H9 (cell line): ENCODE measurements around the gene RERG. TPM values are rescaled to one million over a fixed set of nuclear protein-coding genes. Genes with fewer than 3 reads are reported as not detected.

Experiments used
- DNase-seq: peaks from one replicate; pipeline ENCODE4 v3.0.0-alpha.2; 2017
- H2AFZ ChIP-seq: one replicate; pipeline ENCODE4 v1.6.1; 2013; ENCODE audit warnings: mild to moderate bottlenecking, low read length, control low read depth, moderate library complexity
- H2AK5ac ChIP-seq: 2 replicates; pipeline ENCODE4 v1.6.1; 2013; ENCODE audit warnings: low read length, control low read depth, mixed read lengths; ENCODE audit not compliant: insufficient read length
- H2BK120ac ChIP-seq: one replicate; pipeline ENCODE4 v1.6.1; 2013; ENCODE audit warnings: low read depth, mild to moderate bottlenecking, low read length, control low read depth, inconsistent platforms; ENCODE audit not compliant: poor library complexity, severe bottlenecking
- H2BK12ac ChIP-seq: 2 replicates; pipeline ENCODE4 v1.6.1; 2013; ENCODE audit warnings: low read length, control low read depth, mixed read lengths, low read depth; ENCODE audit not compliant: insufficient read length
- H2BK15ac ChIP-seq: 2 replicates; pipeline ENCODE4 v1.6.1; 2013; ENCODE audit warnings: low read depth, low read length, control low read depth
- H2BK20ac ChIP-seq: one replicate; pipeline ENCODE4 v1.6.1; 2013; ENCODE audit warnings: low read depth, mild to moderate bottlenecking, low read length, control low read depth, inconsistent platforms; ENCODE audit not compliant: poor library complexity, severe bottlenecking
- H2BK5ac ChIP-seq: 2 replicates; pipeline ENCODE4 v1.6.1; 2013; ENCODE audit warnings: low read length, control low read depth, mixed read lengths; ENCODE audit not compliant: insufficient read length
- H3K14ac ChIP-seq: 2 replicates; pipeline ENCODE4 v1.6.1; 2013; ENCODE audit warnings: low read length, control low read depth; ENCODE audit not compliant: insufficient read depth
- H3K18ac ChIP-seq: 2 replicates; pipeline ENCODE4 v1.6.1; 2013; ENCODE audit warnings: low read depth, mild to moderate bottlenecking, mixed read lengths, low read length, control low read depth; ENCODE audit not compliant: insufficient read length
- H3K23ac ChIP-seq: 2 replicates; pipeline ENCODE4 v1.6.1; 2013; ENCODE audit warnings: low read length, control low read depth, mixed read lengths, low read depth; ENCODE audit not compliant: insufficient read length
- H3K23me2 ChIP-seq: 2 replicates; pipeline ENCODE4 v1.6.1; 2013; ENCODE audit warnings: low read depth, mild to moderate bottlenecking, mixed read lengths, low read length, control low read depth; ENCODE audit not compliant: insufficient read length, poor library complexity, severe bottlenecking
- H3K27ac ChIP-seq: 2 replicates; pipeline ENCODE4 v1.5.1; 2013; ENCODE audit warnings: low read length, control low read depth, mixed read lengths, low read depth; ENCODE audit not compliant: insufficient read length
- H3K27me3 ChIP-seq: 2 replicates; pipeline ENCODE4 v1.6.1; 2013; ENCODE audit warnings: low read length, control low read depth, inconsistent platforms; ENCODE audit not compliant: insufficient read depth
- H3K4ac ChIP-seq: 2 replicates; pipeline ENCODE4 v1.6.1; 2013; ENCODE audit warnings: low read depth, mild to moderate bottlenecking, control low read depth, inconsistent platforms, low read length, moderate library complexity
- H3K4me1 ChIP-seq: 2 replicates; pipeline ENCODE4 v1.6.1; 2013; ENCODE audit warnings: low read length, control low read depth, inconsistent platforms; ENCODE audit not compliant: insufficient read depth
- H3K4me2 ChIP-seq: 2 replicates; pipeline ENCODE4 v1.6.1; 2013; ENCODE audit warnings: low read length, control low read depth, mixed read lengths; ENCODE audit not compliant: insufficient read length, insufficient read depth
- H3K56ac ChIP-seq: 2 replicates; pipeline ENCODE4 v1.6.1; 2013; ENCODE audit warnings: low read depth, mild to moderate bottlenecking, mixed read lengths, low read length, control low read depth; ENCODE audit not compliant: insufficient read length
- H3K79me1 ChIP-seq: 2 replicates; pipeline ENCODE4 v1.6.1; 2013; ENCODE audit warnings: low read depth, mild to moderate bottlenecking, moderate library complexity, low read length, control low read depth, inconsistent platforms; ENCODE audit not compliant: insufficient read depth, poor library complexity, severe bottlenecking
- H3K79me2 ChIP-seq: 2 replicates; pipeline ENCODE4 v1.6.1; 2013; ENCODE audit warnings: low read length, control low read depth, inconsistent platforms; ENCODE audit not compliant: insufficient read depth
- H3K9ac ChIP-seq: 2 replicates; pipeline ENCODE4 v1.6.1; 2013; ENCODE audit warnings: low read length, control low read depth, mixed read lengths; ENCODE audit not compliant: insufficient read length; ENCODE audit errors: extremely low read depth
- H3K9me3 ChIP-seq: one replicate; pipeline ENCODE4 v1.6.1; 2013; ENCODE audit warnings: low read depth, low read length, inconsistent platforms; ENCODE audit not compliant: control insufficient read depth
- H3T11ph ChIP-seq: one replicate; pipeline ENCODE4 v1.6.1; 2013; ENCODE audit warnings: mild to moderate bottlenecking, low read length, control low read depth, inconsistent platforms
- H4K20me1 ChIP-seq: one replicate; pipeline ENCODE4 v1.6.1; 2013; ENCODE audit not compliant: control insufficient read depth, insufficient read length, insufficient read depth
- H4K5ac ChIP-seq: 2 replicates; pipeline ENCODE4 v1.6.1; 2013; ENCODE audit warnings: low read depth, mild to moderate bottlenecking, mixed read lengths, low read length, control low read depth; ENCODE audit not compliant: insufficient read length
- H4K8ac ChIP-seq: replicated peaks from 2 replicates; pipeline ENCODE4 v1.6.1; 2013; ENCODE audit warnings: low read length, control low read depth, mixed read lengths, low read depth; ENCODE audit not compliant: insufficient read length
- H4K91ac ChIP-seq: 2 replicates; pipeline ENCODE4 v1.6.1; 2013; ENCODE audit warnings: low read depth, mild to moderate bottlenecking, moderate library complexity, mixed read lengths, low read length, control low read depth; ENCODE audit not compliant: insufficient read length
- H3K27ac Mint-ChIP-seq, 3 experiments: 2 replicates in 2 of 3; 3 replicates in 1 of 3; pipeline ENCODE4 v1.8.0; 2020 to 2021; ENCODE audit warnings: mixed read lengths in 3 of 3, mild to moderate bottlenecking in 1 of 3, moderate library complexity in 1 of 3
- H3K27me3 Mint-ChIP-seq: 2 replicates; pipeline ENCODE4 v1.8.0; 2021; ENCODE audit warnings: low read depth, mild to moderate bottlenecking, moderate library complexity, mixed read lengths
- H3K36me3 Mint-ChIP-seq, 3 experiments: 2 replicates in 2 of 3; 3 replicates in 1 of 3; pipeline ENCODE4 v1.8.0; 2020 to 2021; ENCODE audit warnings: low read depth in 3 of 3, mixed read lengths in 3 of 3; ENCODE audit not compliant: insufficient read depth in 1 of 3
- H3K4me1 Mint-ChIP-seq, 2 experiments: 2 replicates each; pipeline ENCODE4 v1.8.0; 2020; ENCODE audit warnings: mixed read lengths in 2 of 2
- H3K4me3 Mint-ChIP-seq, 2 experiments: 2 replicates in 1 of 2; 3 replicates in 1 of 2; pipeline ENCODE4 v1.8.0; 2020 to 2021; ENCODE audit warnings: mild to moderate bottlenecking in 2 of 2, mixed read lengths in 2 of 2, moderate library complexity in 1 of 2
- H3K9me3 Mint-ChIP-seq, 2 experiments: 2 replicates in 1 of 2; 3 replicates in 1 of 2; pipeline ENCODE4 v1.8.0; 2020; ENCODE audit warnings: mild to moderate bottlenecking in 2 of 2, mixed read lengths in 2 of 2, moderate library complexity in 1 of 2
- CTCF ChIP-seq: fragments of 200-600 bp; sonication (generic); conservative IDR thresholded peaks from 3 replicates; pipeline ENCODE4 v1.8.0; 2021; ENCODE audit warnings: antibody characterized with exemption, mild to moderate bottlenecking
- total RNA-seq: library from RNA; stranded (reverse); gene quantifications from 2 replicates; pipeline ENCODE4 v1.2.1, GENCODE V29; 2021

RERG gene
- total RNA-seq, 1 experiment from 2014 or later = not detected

- no peak overlapping the region for H4K8ac ChIP-seq
- no peak for TF ChIP-seq CTCF
- H3K23ac ChIP-seq = no peak overlapping the region
- no peak overlapping the region for H2BK120ac ChIP-seq
- H4K20me1 ChIP-seq = no peaks in the 10 kb centered on the region
- H4K91ac ChIP-seq = no peak overlapping the region
- no peak overlapping the region for H3K4ac ChIP-seq
- H3T11ph ChIP-seq = peak overlapping the region; percentile 53
- Mint-ChIP-seq H3K4me3 (no peak overlapping the region), H3K27me3 (no peaks in the 10 kb centered on the region), H3K4me1 (no peaks in the 10 kb centered on the region), H3K27ac (no peak overlapping the region), H3K36me3 (no peaks in the 10 kb centered on the region), H3K9me3 (no peaks in the 10 kb centered on the region)
- no peak overlapping the region for H3K27ac ChIP-seq
- DNase-seq = no peak
- no peak overlapping the region for H2AFZ ChIP-seq
- no peaks in the 10 kb centered on the region for H3K79me1 ChIP-seq
- H2AK5ac ChIP-seq = no peak overlapping the region
- H3K9ac ChIP-seq = no peak overlapping the region
- no peak overlapping the region for H2BK5ac ChIP-seq
- H3K56ac ChIP-seq = no peak overlapping the region
- H2BK12ac ChIP-seq = no peak overlapping the region
- no peaks in the 10 kb centered on the region for H3K4me1 ChIP-seq
- H3K9me3 ChIP-seq = no peaks in the 10 kb centered on the region
- no peaks in the 10 kb centered on the region for H3K79me2 ChIP-seq
- H3K4me2 ChIP-seq = no peak overlapping the region
- no peaks in the 10 kb centered on the region for H3K27me3 ChIP-seq
- H2BK20ac ChIP-seq = no peak overlapping the region
- H2BK15ac ChIP-seq = no peak overlapping the region
- no peak overlapping the region for H4K5ac ChIP-seq
- no peak overlapping the region for H3K18ac ChIP-seq
- H3K23me2 ChIP-seq = no peaks in the 10 kb centered on the region
- no peak overlapping the region for H3K14ac ChIP-seq
Observed at GRCh38 chr12:15265875-15266274, 44.7 kb upstream of the RERG start.
